Measurements from ENCODE around the gene SLC26A2.

The SLC26A2 gene

DNA sequence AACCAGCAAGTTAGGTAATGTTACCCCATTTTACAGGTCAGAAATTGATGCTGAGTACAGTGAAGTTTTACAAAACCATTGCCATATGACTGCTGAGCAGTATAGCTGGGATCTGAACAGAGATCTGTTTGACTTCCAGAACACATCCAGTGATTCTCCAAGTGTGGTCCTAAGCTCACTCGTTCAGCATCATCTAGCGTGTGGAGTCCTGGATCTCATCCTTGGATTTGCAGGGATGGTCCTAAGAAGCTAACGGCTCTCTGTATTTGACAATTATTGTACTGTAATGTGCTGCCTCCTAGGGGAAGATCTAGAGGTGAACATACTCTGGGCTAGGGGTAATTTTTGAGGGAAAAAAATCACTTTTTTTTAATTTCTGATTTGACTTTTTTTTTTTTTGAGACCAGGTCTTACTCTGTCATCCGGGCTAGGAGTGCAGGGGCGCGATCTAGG lies 1.4 kb downstream of the SLC26A2 start:
- no peak for DNase-seq (ENCODE audit: low read depth, low spot score)

GRCh38 chr5:149962601-149963300 lies 2.2 kb downstream of the SLC26A2 start:
- DNase-seq (ENCODE audit: low read depth, low spot score), result no peak

DNA sequence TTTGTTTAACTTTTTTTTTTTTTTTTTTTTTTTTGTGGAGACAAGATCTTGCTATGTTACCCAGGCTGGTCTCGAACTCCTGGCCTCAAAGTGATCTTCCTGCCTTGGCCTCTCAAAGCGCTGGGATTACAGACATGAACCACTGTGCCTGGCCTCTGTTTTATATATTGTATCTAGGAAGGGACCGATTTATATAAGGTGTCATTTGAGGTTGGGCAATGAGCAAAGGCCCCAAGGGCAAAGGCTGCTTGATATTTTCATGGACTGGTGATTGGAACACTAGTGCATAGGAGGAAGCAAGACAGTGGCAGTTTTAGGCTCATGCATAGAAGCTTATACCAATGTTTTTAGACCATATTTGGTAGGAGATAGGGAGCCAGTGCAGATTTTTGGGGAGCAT lies 3.2 kb downstream of the SLC26A2 start:
- no peak for DNase-seq (ENCODE audit: low read depth, low spot score)

GRCh38 chr5:149966946-149967345 lies 6.4 kb downstream of the SLC26A2 start:
- DNase-seq (ENCODE audit: low read depth, low spot score), result no peak

DNA sequence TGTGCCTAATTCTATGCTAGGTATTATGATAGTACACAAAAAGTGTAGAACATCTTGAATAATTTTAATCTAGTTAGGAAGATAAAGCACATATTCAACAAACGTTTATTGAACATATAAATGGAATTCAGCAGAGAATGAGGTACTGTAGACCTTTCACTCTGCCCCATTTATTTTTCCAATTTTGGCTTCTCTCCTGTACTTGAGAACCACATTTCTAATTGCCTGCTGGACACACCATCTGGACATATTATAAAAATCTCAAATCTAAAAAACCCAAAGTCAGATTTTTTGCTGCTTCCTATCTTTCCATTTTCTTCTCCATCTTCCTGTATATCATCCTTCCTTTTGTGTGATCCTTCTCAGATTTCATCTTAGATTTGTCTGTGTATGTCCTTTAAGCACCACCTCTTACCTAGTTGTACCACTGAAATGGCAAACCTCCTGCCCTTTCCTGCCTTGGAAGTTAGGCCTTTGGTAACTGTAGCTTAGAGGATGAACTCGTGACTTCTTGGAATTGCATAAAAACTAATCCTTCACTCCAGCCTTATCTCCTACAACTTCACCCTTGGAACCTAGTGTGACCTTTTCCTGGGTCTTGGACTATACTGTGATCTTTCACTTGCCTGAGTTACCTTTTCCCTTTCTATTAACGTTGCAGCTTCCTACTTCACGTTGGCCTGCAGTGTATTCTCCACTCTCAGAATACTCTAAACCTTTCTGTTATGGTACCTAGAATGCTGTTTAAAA lies 8.8 kb downstream of the SLC26A2 start:
- no peak for DNase-seq (ENCODE audit: low read depth, low spot score)

- no peak for DNase-seq (ENCODE audit: low read depth, low spot score)
Observed at GRCh38 chr5:149975409-149975808, 14.9 kb downstream of the SLC26A2 start.

DNA sequence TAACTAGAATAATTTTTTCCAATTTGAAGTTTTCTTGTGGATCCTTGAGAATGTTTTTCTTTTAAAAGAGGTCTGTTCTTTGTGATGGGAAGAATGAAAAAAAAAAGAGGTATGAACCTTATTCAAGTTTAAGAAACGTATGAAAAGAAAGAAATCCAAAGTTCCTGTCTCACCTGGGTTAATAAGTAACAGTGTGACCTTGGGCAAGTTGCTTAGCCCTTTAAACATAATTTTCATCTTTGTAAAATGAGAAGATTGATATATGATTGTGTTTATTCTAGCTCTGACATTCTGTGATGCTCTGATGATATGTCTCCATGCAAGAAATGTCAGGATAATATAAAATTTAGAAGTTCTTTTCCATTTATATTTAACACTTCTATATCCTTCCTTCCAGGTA lies 19.3 kb downstream of the SLC26A2 start:
- no peak for DNase-seq (ENCODE audit: low read depth, low spot score)

DNA sequence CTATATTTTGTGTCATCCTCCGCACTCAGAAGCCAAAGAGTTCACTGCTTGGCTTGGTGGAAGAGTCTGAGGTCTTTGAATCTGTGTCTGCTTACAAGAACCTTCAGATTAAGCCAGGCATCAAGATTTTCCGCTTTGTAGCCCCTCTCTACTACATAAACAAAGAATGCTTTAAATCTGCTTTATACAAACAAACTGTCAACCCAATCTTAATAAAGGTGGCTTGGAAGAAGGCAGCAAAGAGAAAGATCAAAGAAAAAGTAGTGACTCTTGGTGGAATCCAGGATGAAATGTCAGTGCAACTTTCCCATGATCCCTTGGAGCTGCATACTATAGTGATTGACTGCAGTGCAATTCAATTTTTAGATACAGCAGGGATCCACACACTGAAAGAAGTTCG lies 20.6 kb downstream of the SLC26A2 start:
- no peak for DNase-seq (ENCODE audit: low read depth, low spot score)

DNA sequence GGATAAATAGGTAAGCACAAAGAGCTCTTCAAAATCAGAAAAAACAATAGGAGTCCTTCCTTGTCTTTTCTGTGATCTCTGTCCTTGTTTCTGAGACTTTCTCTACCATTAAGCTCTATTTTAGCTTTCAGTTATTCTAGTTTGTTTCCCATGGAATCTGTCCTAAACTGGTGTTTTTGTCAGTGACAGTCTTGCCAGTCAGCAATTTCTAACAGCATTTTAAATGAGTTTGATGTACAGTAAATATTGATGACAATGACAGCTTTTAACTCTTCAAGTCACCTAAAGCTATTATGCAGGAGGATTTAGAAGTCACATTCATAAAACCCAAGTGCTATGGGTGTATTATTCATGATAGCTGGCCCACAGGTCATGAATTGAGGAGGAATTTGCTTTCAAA lies 21.9 kb downstream of the SLC26A2 start:
- no peak for DNase-seq (ENCODE audit: low read depth, low spot score)

DNA sequence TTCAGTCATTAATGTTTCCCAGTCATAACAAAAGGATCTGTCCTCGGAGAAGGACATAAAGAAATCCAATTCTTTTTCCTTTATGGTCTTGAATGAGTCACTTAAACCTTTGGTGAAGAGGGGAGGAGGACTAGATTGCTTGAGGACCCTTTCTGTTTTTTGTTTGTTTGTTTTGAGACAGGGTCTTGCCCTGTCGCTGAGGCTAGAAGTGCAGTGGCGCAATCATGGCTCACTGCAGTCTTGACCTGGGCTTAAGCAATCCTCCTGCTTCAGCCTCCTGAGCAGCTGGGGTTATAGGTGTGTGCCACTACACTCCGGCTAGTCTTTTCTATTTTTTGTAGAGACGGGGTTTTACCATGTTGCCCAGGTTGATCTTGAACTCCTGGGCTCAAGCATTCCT lies 27.6 kb downstream of the SLC26A2 start:
- no peak for DNase-seq (ENCODE audit: low read depth, low spot score)

GRCh38 chr5:149990518-149991376 lies 30.2 kb downstream of the SLC26A2 start:
- peak; percentile 55 for DNase-seq (ENCODE audit: low read depth, low spot score)

- no peak for DNase-seq (ENCODE audit: low read depth, low spot score)
Observed at GRCh38 chr5:149993471-149993870, 32.9 kb downstream of the SLC26A2 start.

DNA sequence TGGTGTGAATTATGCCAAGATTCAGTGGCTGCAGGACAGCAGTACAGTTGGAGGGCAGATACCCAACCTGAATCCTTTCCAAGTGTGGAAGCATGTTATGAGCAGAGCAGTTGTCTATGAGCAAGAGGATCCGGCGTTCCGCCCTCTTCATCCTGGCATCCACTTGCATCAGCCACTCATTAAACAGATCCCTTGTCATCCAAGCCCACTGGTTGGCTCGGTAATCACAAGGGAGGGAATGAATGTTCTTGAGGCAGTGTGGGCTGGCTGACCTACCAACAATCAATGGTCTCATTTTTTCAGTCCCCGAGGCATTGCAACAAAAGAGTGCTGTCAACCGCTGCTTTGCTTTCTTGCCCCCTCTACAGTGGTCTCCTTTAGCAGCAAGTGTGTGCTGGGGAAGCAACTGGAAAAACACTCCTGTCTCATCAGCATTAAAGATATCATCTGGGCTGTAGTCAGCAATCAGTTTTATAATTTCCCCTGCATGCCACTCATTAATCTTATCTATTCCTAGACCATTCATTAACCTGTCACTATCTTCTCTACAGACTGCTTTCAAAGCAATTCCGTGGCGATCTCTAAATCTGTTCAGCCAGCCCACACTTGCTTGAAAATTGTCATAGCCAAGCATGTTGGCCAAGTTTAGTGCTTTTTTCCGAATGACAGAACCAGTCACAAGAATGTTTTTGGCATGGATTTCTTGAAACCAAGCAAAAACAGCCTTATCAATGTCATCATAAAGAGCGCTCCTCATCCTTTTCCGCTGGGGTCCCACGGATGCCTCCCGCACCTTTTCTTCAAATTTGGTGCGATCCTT lies 35.0 kb downstream of the SLC26A2 start:
- no peak for DNase-seq (ENCODE audit: low read depth, low spot score)

GRCh38 chr5:149996205-149996890 lies 35.8 kb downstream of the SLC26A2 start:
- no peak for DNase-seq (ENCODE audit: low read depth, low spot score)

DNA sequence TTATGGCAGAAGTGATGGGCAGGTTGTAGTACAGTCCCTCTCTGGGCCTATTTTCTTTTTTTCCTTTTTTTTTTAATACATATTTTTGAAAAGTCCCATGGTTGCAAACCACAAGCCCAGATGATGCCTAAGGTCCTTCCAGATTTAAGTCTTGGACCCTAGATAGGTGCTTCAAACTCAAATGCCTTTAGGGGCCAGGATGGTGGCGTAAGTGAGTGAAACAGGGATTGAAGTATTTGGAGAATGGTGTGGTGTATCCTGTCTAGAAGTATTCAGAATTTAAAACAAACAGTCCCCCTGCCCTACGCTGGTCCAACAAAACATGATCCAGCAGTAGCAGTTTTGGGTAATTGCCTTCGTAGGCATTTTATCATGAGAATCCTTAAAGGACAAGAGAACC lies 37.7 kb downstream of the SLC26A2 start:
- DNase-seq (ENCODE audit: low read depth, low spot score), result no peak

GRCh38 chr5:149999359-149999758 lies 38.8 kb downstream of the SLC26A2 start:
- DNase-seq (ENCODE audit: low read depth, low spot score), result no peak

DNA sequence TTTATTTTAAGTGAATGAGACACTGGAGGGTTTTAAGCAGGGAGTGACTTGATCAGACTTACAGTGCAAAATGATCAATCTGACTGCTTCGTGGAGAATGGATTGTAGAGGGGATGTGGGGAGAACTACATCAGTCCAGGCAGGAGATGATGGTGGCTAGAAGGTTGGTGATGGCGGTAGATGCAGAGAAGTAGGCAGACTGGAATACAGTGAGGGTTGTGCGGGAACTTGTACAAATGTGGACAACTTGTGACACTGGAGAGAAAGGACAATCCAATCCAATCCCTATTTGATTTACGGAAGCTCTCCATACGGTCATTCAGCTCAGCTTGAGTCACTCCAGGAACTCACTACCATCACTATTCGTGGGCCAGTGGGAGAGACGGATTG lies 39.3 kb downstream of the SLC26A2 start:
- DNase-seq (ENCODE audit: low read depth, low spot score), result no peak

DNA sequence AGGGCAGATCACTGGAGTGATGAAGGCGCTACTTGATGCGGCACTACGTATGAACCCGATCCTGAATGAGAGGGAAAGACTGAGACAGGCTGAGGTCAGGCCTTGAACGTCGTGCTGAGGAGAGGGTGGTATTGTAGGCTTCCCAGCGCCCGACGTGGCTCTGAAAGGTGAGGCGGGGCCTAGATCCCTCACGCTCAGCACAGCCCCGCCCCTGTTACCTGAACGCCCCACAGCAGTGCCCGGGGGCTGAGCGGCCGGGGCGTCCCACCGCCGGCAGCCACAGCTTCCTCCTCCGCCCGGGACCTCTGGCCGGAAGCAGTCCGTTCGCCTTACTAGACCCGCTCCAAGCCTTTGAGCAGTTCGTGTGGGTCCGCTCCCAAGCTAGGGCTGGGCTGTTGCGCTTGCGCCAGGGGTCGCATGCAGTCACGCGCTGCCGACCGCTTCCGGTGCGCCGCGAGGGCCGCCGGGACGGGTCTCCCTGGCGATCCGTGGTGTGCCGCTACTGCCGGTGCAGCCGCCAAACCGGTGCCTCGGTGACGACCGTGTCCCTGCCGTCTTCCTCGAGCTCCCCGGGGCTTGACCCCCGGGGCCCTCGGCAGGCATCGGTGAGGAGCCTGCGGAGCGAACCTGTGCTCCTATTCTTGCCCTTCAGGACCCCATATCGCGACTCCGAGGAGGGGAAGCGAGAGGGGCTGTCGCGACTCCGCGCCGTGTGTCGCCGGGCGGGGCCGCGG lies 39.9 kb downstream of the SLC26A2 start, which contains the start of the genes HMGXB3 and TIGD6:
HMGXB3 (plus strand) TSS at position 484 of the 734 bp plus-strand sequence. CDS start 4,114 bp downstream, outside the sequence.
TIGD6 (minus strand) TSS at position 399 of the 734 bp plus-strand sequence. CDS start 4,306 bp downstream, outside the sequence.
- peak; percentile 82 for DNase-seq (ENCODE audit: low read depth, low spot score)

DNA sequence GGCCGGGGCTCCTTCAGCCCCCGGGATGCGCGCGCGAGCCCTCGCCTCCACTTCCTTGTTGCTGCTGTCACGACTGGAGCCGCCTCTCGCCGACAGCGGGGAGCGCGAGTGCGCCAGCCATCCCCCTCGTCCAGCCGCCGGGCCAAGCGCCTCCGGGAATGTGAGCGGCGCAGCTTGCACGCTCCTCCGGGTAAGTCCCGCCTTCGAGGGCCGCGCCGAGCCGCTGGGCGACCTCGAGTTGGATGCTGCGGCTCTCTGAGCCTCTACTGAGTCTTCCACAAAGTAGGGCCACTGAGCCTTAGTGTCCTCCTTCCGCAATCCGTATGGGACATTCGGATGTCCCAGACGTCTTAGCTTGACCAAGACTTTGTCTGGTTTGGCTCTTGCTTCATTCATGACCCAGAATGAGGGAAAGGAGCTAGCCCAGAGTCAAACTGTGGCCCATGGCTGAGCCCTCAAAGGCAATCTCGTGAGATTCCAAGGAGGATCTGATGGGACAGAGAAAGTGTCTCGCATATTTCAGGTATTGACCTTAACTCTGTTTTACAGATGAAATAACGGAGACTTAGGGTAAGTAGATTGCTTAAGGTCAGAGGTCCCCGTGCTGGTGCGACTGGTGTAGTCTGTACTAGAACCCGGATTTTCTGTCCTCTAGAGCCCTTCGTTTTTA lies 40.6 kb downstream of the SLC26A2 start:
- DNase-seq (ENCODE audit: low read depth, low spot score), result no peak

Data from smooth muscle cell of the brain vasculature (primary cell).